Measurements from ENCODE around the gene HIC1.

Gene HIC1

DNA sequence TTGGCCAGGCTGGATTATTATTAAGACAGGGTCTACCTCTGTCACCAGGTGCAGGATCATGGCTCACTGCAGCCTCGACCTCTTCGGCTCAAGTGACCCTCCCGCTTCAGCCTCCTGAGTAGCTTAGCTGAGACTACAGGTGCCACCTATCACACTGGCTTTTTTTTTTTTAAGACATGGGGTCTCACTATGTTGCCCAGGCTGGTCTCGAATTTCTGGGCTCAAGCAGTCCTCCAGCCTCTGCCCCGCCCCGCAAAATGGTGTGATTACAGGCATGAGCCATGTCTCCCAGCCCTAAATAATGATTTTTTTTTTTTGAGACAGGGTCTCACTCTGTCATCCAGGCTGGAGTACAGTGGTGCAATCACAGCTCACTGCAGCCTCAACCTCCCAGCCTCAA is 7.3 kb upstream of the HIC1 start:
- no peak for DNase-seq

- DNase-seq: no peak
Measured at GRCh38 chr17:2048805-2049204, 6.1 kb upstream of the HIC1 start.

DNA sequence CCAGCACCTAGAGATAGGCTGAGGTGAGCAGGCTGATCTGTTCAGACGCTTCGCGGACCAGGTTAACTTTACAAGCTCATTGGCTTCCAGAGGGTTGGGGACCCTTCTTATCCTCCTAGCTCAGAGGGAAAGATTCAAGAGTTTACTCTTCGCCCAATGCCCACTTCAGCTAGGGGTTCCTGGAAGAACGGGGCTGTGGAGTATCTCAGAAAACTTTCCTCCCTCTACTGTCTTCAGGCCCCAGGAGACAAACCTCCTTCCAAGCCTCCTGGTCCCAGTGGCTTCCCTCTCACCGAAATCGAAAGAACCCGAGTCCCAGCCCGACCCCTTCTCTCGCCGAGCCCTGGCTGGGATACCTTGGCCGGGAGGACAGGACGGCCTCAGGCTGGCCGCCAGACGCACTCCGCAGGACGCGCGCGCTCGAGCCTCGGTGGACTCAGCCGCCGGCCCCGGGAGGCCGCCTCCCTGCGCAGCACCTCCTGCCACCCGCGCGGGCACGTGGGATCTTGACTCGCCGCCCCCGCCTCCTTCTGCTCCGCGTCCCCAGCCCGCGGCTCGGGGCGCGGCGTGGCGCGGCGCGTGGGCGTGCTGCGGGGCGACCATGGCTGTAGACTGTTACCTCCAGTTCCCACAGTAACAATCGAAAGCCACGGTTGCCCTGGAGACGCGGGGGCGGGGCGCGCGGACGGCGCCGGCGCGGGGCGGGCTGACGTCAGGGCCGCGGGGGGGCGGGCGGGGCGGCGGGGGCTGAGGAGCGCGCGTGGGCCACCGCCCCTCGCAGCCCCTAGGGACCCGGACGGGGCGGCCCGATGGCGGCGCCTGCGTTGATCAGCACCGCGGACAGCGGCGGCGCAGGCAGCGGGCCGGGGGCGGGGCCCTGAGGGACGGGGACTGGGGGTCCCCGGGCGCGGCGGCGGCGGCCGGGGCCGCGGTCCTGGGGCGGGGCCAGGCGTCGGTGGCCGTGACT is 5.3 kb upstream of the HIC1 start:
- DNase-seq: peak; percentile 94

GRCh38 chr17:2050300-2051060 is 4.4 kb upstream of the HIC1 start:
- peak; percentile 85 for DNase-seq

DNA sequence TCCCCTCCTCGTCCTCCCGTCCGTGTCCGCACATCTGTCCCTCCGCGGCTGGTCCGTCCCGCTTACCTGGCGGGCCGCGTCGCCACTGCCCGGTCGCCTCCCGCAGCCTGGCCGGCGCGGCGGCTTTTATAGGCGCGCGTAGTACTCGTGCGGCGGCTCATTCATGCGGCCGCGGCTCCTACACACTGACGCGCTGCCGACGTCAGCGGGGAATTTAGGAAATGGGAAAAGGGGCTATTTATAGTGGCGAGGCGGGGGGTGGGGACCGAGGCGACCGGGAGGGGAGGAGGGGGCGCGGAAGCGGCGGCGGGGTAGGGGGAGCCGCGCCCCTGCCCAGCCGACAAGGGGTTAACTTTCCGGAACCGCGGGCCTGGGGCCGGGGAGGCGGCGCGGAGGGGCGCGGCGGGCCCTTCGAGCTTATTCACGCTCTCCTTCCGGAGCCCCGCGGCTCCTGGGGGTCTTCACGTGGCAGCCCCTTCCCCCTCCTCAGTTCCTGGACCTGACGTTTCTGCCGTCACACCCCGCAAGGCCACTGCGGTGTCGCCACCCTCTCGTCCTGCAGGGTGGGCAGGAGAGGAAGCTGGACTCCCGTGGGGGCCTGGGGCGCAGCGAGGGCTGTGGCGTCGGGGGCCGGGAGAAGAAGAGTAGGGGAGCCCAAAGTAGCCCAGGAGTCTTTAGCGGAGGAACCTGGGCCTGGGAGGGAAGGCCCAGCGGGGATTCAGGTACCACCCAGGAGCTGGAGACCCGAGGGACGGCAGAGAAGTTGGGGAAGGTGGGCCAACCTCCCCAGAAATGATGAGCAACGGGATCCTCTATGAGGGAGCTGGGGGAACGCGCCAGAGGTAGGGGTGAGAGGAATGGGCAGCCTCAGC is 3.6 kb upstream of the HIC1 start:
- DNase-seq: no peak

- DNase-seq: no peak
Measured at GRCh38 chr17:2051933-2052559, 2.9 kb upstream of the HIC1 start.

DNA sequence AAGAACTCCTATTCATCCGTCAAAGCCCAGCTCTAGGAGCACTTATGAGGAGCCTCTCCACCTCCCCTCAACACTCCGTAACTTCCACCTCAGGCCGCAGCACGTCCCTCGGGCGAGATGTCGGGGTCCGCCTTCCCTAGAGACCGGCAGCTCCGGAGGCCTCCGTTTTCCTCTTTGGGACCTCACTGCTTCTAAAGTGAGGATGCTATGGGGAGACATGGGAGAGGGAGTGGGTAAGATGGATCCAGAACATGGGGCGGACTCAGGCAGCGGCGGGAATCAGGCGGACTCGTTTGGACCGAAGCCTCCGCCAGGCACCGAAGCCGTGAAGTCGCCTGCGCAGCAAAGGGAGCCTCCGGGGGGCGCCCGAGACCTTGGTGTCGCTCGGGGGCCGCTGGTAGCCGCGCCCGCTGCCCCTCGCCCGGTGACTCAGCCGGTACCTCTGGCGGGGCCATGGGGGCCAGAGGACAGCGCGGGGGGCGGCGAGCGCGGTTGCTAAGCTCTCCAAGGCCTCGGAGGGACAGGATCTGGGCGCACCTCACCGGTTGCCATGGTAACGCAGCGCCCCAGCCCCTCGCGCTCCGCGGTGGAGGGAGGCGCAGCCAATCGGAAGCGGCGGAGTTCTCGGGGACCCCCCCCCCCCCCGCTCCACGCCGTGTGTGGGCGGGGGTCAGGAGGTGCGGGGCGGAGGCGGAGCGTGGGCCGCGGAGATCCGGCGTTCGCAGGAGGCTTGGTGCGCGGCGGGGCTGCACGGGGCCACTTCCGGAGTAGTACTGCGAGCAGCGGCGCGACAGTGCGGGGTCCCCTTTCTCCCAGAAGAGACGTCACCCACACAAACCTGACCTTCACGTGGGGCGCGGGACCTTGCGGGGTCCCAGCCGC is 1.3 kb upstream of the HIC1 start:
- DNase-seq: peak; percentile 81

GRCh38 chr17:2054262-2054511 is 716 bp upstream of the HIC1 start:
- DNase-seq: peak; percentile 67

- peak; percentile 49 for DNase-seq
Measured at GRCh38 chr17:2055292-2056205, 646 bp downstream of the HIC1 start.

DNA sequence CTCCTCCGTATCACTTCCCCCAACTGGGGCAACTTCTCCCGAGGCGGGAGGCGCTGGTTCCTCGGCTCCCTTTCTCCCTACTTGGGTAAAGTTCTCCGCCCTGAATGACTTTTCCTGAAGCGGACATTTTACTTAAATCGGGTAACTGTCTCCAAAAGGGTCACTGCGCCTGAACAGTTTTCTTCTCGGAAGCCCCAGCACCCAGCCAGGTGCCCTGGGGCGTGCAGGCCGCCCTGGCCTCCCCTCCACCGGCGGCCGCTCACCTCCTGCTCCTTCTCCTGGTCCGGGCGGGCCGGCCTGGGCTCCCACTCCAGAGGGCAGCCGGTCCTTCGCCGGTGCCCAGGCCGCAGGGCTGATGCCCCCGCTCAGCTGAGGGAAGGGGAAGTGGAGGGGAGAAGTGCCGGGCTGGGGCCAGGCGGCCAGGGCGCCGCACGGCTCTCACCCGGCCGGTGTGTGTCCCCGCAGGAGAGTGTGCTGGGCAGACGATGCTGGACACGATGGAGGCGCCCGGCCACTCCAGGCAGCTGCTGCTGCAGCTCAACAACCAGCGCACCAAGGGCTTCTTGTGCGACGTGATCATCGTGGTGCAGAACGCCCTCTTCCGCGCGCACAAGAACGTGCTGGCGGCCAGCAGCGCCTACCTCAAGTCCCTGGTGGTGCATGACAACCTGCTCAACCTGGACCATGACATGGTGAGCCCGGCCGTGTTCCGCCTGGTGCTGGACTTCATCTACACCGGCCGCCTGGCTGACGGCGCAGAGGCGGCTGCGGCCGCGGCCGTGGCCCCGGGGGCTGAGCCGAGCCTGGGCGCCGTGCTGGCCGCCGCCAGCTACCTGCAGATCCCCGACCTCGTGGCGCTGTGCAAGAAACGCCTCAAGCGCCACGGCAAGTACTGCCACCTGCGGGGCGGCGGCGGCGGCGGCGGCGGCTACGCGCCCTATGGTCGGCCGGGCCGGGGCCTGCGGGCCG is 1.6 kb downstream of the HIC1 start:
- DNase-seq: peak; percentile 72

DNA sequence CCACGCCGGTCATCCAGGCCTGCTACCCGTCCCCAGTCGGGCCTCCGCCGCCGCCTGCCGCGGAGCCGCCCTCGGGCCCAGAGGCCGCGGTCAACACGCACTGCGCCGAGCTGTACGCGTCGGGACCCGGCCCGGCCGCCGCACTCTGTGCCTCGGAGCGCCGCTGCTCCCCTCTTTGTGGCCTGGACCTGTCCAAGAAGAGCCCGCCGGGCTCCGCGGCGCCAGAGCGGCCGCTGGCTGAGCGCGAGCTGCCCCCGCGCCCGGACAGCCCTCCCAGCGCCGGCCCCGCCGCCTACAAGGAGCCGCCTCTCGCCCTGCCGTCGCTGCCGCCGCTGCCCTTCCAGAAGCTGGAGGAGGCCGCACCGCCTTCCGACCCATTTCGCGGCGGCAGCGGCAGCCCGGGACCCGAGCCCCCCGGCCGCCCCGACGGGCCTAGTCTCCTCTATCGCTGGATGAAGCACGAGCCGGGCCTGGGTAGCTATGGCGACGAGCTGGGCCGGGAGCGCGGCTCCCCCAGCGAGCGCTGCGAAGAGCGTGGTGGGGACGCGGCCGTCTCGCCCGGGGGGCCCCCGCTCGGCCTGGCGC is 2.4 kb downstream of the HIC1 start:
- peak; percentile 50 for DNase-seq

- DNase-seq: no peak
Measured at GRCh38 chr17:2057760-2058585, 3.1 kb downstream of the HIC1 start.

GRCh38 chr17:2058586-2059546 is 4.0 kb downstream of the HIC1 start:
- DNase-seq: peak; percentile 75

GRCh38 chr17:2059547-2060384 is 4.9 kb downstream of the HIC1 start:
- DNase-seq: no peak

GRCh38 chr17:2060385-2060658 is 5.4 kb downstream of the HIC1 start:
- DNase-seq: no peak
